ENCODE data around the gene PLB1. TPM values are rescaled to one million over a fixed set of nuclear protein-coding genes. Genes with fewer than 3 reads are reported as not detected.
A peak's percentile ranks its signal among the peaks of the same experiment; 100 is the strongest.
"Not testable (repeated sequence)": the region's sequence is repeated elsewhere in the genome, so short reads cannot be mapped to it uniquely, and the experiment has no call there.

The PLB1 gene
- total RNA-seq, 1 experiment from 2014 or later, result 1.4 TPM

DNA sequence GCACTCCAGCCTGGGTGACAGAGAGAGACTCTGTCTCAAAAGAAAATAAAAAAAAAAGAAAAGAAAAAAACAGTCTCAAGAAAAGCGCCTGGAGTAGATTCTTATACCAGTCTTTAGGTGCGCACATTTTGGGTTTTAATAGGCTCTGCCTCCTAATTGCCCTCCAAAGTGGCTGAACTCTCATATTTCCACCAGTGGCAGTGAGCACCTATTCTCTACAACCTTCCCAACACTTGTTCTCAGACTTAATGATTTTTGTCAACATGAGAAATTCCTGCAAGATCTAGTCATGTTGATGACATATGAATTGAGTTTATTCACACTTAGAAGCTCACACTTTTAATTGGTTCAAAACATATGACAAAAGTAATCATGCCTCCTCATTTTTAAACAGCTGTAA lies 39.0 kb downstream of the PLB1 start:
- DNase-seq (ENCODE audit: low read depth), result no peak

- DNase-seq (ENCODE audit: low read depth), result no peak
Measured at GRCh38 chr2:28538134-28538533, 42.3 kb downstream of the PLB1 start.

DNA sequence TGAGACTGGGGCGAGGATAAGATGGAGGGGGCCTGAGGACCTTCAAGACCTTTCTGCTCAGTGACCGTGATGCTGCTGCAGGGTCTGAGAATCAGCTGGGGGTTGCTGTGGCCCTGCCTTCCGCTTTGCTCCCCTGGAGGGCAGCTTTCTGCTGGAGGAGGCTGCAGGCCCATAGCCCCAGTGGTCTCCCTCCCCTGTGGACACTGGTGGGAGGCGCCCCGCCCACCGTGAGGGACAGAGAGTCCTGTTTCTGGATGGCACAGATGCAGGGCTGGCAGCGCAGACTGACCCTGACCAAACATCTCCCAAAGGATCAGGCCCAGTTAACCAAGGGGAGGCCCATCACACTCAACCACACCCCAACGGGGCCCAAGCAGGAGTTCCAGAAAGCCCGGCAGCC lies 42.8 kb downstream of the PLB1 start:
- DNase-seq (ENCODE audit: low read depth), result no peak

- no peak for DNase-seq (ENCODE audit: low read depth)
Measured at GRCh38 chr2:28539118-28539541, 43.3 kb downstream of the PLB1 start.

GRCh38 chr2:28543316-28544035 lies 47.6 kb downstream of the PLB1 start:
- DNase-seq (ENCODE audit: low read depth), result peak; percentile 88

DNA sequence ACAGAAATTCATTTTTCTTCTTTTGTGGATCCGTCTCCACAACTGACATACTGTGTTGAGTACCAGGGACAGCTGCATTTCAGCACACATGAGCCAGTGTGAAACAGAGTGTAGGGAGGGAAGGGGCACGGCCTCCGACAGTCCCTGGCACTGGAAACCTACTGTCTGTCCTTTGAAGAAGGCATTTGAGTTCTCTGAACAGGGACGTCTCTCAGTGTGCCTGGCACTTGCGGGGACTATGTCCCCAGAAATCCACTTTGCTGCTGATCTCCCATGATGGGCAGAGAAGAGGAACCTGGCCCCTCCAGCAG lies 48.1 kb downstream of the PLB1 start:
- DNase-seq (ENCODE audit: low read depth), result no peak

GRCh38 chr2:28544405-28544921 lies 48.6 kb downstream of the PLB1 start:
- DNase-seq (ENCODE audit: low read depth), result no peak

DNA sequence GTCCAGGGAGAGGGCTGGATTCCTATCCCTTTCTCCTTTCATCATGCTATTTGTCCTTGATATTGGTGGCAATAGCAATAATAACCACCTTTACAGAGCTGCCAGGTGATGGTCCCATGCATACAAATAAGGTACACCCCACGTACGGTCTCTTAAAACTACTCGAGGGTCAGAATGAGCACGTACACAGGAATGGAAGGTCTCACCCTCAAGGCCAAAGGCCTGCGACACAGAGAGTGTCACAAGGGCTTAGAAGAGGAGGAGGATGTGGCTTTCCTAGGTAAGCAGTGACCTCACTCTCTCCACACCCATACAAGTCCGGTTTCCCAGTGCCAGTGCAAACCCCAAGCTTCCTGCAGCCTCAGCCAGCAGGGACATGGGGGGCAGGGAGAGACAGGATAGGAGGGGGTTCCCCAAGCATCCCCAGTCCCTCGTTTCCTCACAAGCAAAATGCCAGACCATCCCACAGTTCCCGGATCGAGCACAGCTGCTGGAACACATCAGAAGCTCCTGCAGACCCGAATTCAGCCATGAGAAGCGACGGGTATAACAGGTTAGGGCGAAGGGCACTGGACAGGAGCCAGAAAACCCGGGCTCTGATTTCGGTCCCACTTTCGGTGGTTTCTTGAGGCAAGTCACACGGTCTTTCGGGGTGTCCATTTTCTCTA lies 49.2 kb downstream of the PLB1 start:
- no peak for DNase-seq (ENCODE audit: low read depth)

GRCh38 chr2:28545590-28546200 lies 49.8 kb downstream of the PLB1 start:
- no peak for DNase-seq (ENCODE audit: low read depth)

- no peak for DNase-seq (ENCODE audit: low read depth)
Measured at GRCh38 chr2:28546242-28546641, 50.4 kb downstream of the PLB1 start.

DNA sequence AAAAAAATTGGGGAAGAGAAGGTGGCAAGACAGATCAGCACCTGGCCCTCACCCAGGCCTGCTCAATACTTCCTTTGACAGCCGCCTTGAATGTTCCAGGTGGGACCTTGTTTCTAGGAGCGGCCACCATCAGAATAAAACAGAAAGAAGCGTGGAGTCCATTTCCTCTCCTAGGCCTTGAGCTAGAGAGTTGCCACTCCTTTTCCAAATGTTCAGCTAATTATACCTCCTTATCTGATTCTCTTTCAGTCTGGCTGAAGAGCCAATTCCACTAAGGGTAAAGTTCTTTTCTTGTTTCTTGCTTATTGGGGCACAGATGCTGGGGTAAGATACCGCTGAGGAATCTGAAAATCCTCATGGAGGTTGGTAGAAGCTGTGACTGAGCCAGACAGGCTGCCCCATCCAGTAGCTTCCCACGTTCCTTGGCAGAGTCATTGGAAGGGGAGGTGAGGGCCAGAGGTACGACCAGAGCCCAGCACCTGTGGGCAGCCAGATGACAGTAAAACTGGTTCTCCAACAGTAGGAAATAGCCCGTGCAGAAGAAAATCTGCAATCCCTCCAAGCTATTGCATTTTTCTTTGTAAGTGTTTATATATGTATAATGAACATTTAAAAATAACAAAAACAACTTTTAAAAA lies 51.5 kb downstream of the PLB1 start:
- DNase-seq (ENCODE audit: low read depth), result no peak

GRCh38 chr2:28547906-28548600 lies 52.2 kb downstream of the PLB1 start:
- DNase-seq (ENCODE audit: low read depth), result no peak

GRCh38 chr2:28550345-28550744 lies 54.5 kb downstream of the PLB1 start:
- not testable (repeated sequence) for DNase-seq (ENCODE audit: low read depth)

- peak; percentile 59 for DNase-seq (ENCODE audit: low read depth)
Measured at GRCh38 chr2:28552045-28552823, 56.4 kb downstream of the PLB1 start.

DNA sequence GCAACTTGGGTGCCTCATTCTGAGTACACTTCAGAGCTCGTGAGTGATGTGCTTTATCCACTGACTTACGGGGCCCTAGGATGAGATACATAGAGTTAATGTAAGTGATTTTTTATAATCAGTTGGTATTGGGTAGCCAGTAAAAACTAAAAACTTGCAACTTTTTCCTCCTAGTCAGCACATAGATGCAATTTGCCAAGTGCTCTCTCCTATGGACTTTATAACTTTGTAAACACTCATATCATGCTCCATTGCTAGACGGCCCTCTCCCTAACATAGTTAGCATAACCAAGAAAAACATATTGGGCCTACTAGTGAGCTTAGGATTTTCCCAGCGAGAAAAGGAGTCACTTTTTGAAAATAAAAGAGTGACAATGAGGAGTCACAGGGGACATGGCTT lies 60.4 kb downstream of the PLB1 start:
- no peak for DNase-seq (ENCODE audit: low read depth)

GRCh38 chr2:28557389-28558131 lies 61.7 kb downstream of the PLB1 start:
- DNase-seq (ENCODE audit: low read depth), result no peak

- peak; percentile 74 for DNase-seq (ENCODE audit: low read depth)
Measured at GRCh38 chr2:28558158-28558820, 62.4 kb downstream of the PLB1 start.

GRCh38 chr2:28558918-28559317 lies 63.1 kb downstream of the PLB1 start:
- no peak for DNase-seq (ENCODE audit: low read depth)

GRCh38 chr2:28563869-28564268 lies 68.0 kb downstream of the PLB1 start:
- no peak for DNase-seq (ENCODE audit: low read depth)

- no peak for DNase-seq (ENCODE audit: low read depth)
Measured at GRCh38 chr2:28564346-28564745, 68.5 kb downstream of the PLB1 start.
